Posterior cingulate gyrus (tissue), 11 donors: Measurements from ENCODE around the gene BMF.
"Not testable (repeated sequence)": the region's sequence is repeated elsewhere in the genome, so short reads cannot be mapped to it uniquely, and the experiment has no call there.

Experiments
- DNase-seq, 10 donors: peaks; one replicate each; pipeline versions ENCODE4 v3.0.0 to v3.0.0-alpha.2; 2020 to 2021; ENCODE audit warnings: mixed read lengths in 3 of 10
- intact Hi-C: fragments of 100-400 bp; cut with DNase I; formaldehyde crosslinking; loops from one replicate; pipeline ENCODE4 v1.15.1; 2023

BMF gene

GRCh38 chr15:40130118-40130517 is 21.4 kb upstream of the BMF start:
- no peak for DNase-seq
- intact Hi-C loops, result no loop called here

- no peak for DNase-seq
- intact Hi-C loops, result no loop called here
These were observed 20.3 kb upstream of the BMF start for GRCh38 chr15:40128766-40129660.

- intact Hi-C loops, result no loop called here
- no peak for DNase-seq
These were observed 17.3 kb upstream of the BMF start for GRCh38 chr15:40125950-40126349.

- intact Hi-C loops, DNase-seq: not testable (repeated sequence)
These were observed 16.2 kb upstream of the BMF start for GRCh38 chr15:40124807-40125285.

GRCh38 chr15:40124333-40124732 is 15.7 kb upstream of the BMF start:
- DNase-seq, intact Hi-C loops: not testable (repeated sequence)

- intact Hi-C loops, DNase-seq: not testable (repeated sequence)
These were observed 15.2 kb upstream of the BMF start for GRCh38 chr15:40123863-40124262.

- intact Hi-C loops, result not testable (repeated sequence)
- peak in 1 of 10 donors; percentile 28 for DNase-seq
These were observed 14.3 kb upstream of the BMF start for GRCh38 chr15:40122989-40123388.

GRCh38 chr15:40121911-40122638 is 13.4 kb upstream of the BMF start:
- intact Hi-C loops, result no loop called here
- DNase-seq, result peak in 1 of 10 donors; percentile 31

GRCh38 chr15:40118473-40118872 is 9.8 kb upstream of the BMF start:
- intact Hi-C loops, result no loop called here
- peak in 1 of 10 donors; percentile 12 for DNase-seq

GRCh38 chr15:40115670-40116093 is 7.0 kb upstream of the BMF start:
- DNase-seq, result peak in 2 of 10 donors; percentile 28 to 91
- intact Hi-C loops, result no loop called here

GRCh38 chr15:40115106-40115505 is 6.4 kb upstream of the BMF start:
- peak in 1 of 10 donors; percentile 44 for DNase-seq
- intact Hi-C loops, result not testable (repeated sequence)

GRCh38 chr15:40114218-40114617 is 5.5 kb upstream of the BMF start:
- intact Hi-C loops, result no loop called here
- peak in 1 of 10 donors; percentile 15 for DNase-seq

- peak in 1 of 10 donors; percentile 58 for DNase-seq
- intact Hi-C loops, result no loop called here
These were observed 4.1 kb upstream of the BMF start for GRCh38 chr15:40112789-40113188.

- DNase-seq, result peak in 1 of 10 donors; percentile 24
- intact Hi-C loops, result no loop called here
These were observed 3.2 kb upstream of the BMF start for GRCh38 chr15:40111888-40112287.

- intact Hi-C loops, result no loop called here
- peak in 1 of 10 donors; percentile 55 for DNase-seq
These were observed 2.3 kb upstream of the BMF start for GRCh38 chr15:40110866-40111550.

- DNase-seq, result peak in 1 of 10 donors; percentile 76
- intact Hi-C loops, result loop anchor here (2.0 to 10.0 kb wide), 3 partner anchors 39 to 323 kb away; partner anchors contain the start of genes BUB1B and FSIP1
These were observed 421 bp downstream of the BMF start for GRCh38 chr15:40108061-40108854.

GRCh38 chr15:40106203-40107161 is 2.2 kb downstream of the BMF start:
- intact Hi-C loops, result loop anchor here (5.0 to 10.0 kb wide), 2 partner anchors 56 to 322 kb away; partner anchors contain the start of genes BUB1B and FSIP1
- peak in 1 of 10 donors; percentile 72 for DNase-seq

- intact Hi-C loops, result loop anchor here (2.0 to 10.0 kb wide), 3 partner anchors 57 to 321 kb away; partner anchors contain the start of genes BUB1B and FSIP1
- peak in 1 of 10 donors; percentile 67 for DNase-seq
These were observed 3.0 kb downstream of the BMF start for GRCh38 chr15:40105517-40106202.
